Lower leg skin (tissue), 4 donors: ENCODE results near the gene WDFY4. TPM values are rescaled to one million over a fixed set of nuclear protein-coding genes. Genes with fewer than 3 reads are reported as not detected.

Source experiments
- DNase-seq, 2 donors: peaks; one replicate each; pipeline ENCODE4 v3.0.0-alpha.2; 2019; ENCODE audit warnings: low spot score in 2 of 2
- H3K4me3 ChIP-seq: fragments of 200-600 bp; sonication (generic); 2 replicates; pipeline ENCODE4 v1.5.1; 2017; ENCODE audit warnings: mild to moderate bottlenecking, low read depth; ENCODE audit not compliant: poor library complexity, severe bottlenecking
- POLR2A ChIP-seq, 2 donors: fragments of 450-650 bp; IDR thresholded peaks; one replicate each; pipeline ENCODE4 v1.6.1; 2016 to 2017; ENCODE audit warnings: antibody characterized with exemption in 2 of 2, mild to moderate bottlenecking in 1 of 2, moderate library complexity in 1 of 2
- WGBS, 2 donors: methylation state at CpG; one replicate each; pipeline ENCODE4 v1.1.5; 2018; 5-methylcytosine and 5-hydroxymethylcytosine counted together
- intact Hi-C: fragments of 100-400 bp; cut with DNase I; formaldehyde crosslinking; loops from one replicate; pipeline ENCODE4 v1.15.0; 2023; ENCODE audit warnings: low total_unique reads
- total RNA-seq, 4 donors: library from RNA; depleted of rRNA; stranded (reverse); fragments of >200 nt; gene quantifications; one replicate each; pipeline ENCODE4 v1.1.0, GENCODE V29; 2016
- TF ChIP-seq, protein P1 (sequence below), 3 donors: fragments of 450-650 bp; IDR thresholded peaks; one replicate each; pipeline ENCODE4 v1.5.1; 2016; ENCODE audit warnings: antibody characterized with exemption in 3 of 3, mild to moderate bottlenecking in 3 of 3, moderate library complexity in 2 of 3

The WDFY4 gene
- total RNA-seq, 4 donors from 2014 or later = 0.91 to 4.2 (median 1.1) TPM

- intact Hi-C loops = no loop called here
- DNase-seq = no peak
- TF ChIP-seq POLR2A (IDR thresholded peaks at IDR 0.05) = no peak
- TF ChIP-seq, protein P1, sequence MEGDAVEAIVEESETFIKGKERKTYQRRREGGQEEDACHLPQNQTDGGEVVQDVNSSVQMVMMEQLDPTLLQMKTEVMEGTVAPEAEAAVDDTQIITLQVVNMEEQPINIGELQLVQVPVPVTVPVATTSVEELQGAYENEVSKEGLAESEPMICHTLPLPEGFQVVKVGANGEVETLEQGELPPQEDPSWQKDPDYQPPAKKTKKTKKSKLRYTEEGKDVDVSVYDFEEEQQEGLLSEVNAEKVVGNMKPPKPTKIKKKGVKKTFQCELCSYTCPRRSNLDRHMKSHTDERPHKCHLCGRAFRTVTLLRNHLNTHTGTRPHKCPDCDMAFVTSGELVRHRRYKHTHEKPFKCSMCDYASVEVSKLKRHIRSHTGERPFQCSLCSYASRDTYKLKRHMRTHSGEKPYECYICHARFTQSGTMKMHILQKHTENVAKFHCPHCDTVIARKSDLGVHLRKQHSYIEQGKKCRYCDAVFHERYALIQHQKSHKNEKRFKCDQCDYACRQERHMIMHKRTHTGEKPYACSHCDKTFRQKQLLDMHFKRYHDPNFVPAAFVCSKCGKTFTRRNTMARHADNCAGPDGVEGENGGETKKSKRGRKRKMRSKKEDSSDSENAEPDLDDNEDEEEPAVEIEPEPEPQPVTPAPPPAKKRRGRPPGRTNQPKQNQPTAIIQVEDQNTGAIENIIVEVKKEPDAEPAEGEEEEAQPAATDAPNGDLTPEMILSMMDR (IDR thresholded peaks at IDR 0.05) = no peak
- H3K4me3 ChIP-seq = no peak overlapping the region
These were observed 158.5 kb downstream of the WDFY4 start for GRCh38 chr10:48843198-48843597.

- TF ChIP-seq, protein P1 (IDR thresholded peaks at IDR 0.05) = no peak
- TF ChIP-seq POLR2A (IDR thresholded peaks at IDR 0.05) = no peak
- H3K4me3 ChIP-seq = no peak overlapping the region
- intact Hi-C loops = no loop called here
- DNase-seq = no peak
- WGBS, 2 donors = 84 to 86% methylated on average over 3 of the region's 3 CpGs
These were observed 159.9 kb downstream of the WDFY4 start for GRCh38 chr10:48844616-48845015.

- DNase-seq = no peak
- H3K4me3 ChIP-seq = no peak overlapping the region
- WGBS, 2 donors = 86 to 91% methylated on average over 2 of the region's 2 CpGs
- TF ChIP-seq, protein P1 (IDR thresholded peaks at IDR 0.05) = no peak
- no peak for TF ChIP-seq POLR2A (IDR thresholded peaks at IDR 0.05)
- intact Hi-C loops = no loop called here
These were observed 160.8 kb downstream of the WDFY4 start for GRCh38 chr10:48845512-48845911.

DNA sequence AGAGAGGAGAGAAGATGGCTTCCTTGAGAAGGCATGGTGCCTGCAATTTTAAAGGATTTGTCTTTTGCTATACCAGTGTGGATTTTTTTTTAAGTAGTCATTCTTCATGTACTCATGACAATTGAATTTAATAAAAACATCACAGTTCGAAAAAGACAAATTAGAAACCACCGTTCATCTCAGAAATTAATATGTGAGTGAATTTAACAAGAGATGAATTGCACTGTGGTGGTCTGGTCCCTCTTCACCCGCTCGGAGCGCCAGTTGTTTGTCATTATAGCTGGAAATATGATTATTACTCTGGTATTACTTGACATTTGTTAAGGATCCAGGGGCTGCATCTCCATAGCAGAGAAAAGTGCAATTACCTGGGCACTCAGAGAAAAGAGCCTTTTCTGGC is 163.0 kb downstream of the WDFY4 start:
- intact Hi-C loops = no loop called here
- no peak overlapping the region for H3K4me3 ChIP-seq
- no peak for TF ChIP-seq POLR2A (IDR thresholded peaks at IDR 0.05)
- TF ChIP-seq, protein P1 (IDR thresholded peaks at IDR 0.05) = no peak
- DNase-seq = no peak
- 90 to 91% methylated on average over 5 of the region's 5 CpGs for WGBS, 2 donors

- H3K4me3 ChIP-seq = no peak overlapping the region
- no peak for DNase-seq
- intact Hi-C loops = no loop called here
- TF ChIP-seq POLR2A (IDR thresholded peaks at IDR 0.05) = no peak
- TF ChIP-seq, protein P1 (IDR thresholded peaks at IDR 0.05) = no peak
These were observed 172.2 kb downstream of the WDFY4 start for GRCh38 chr10:48856855-48857254.

DNA sequence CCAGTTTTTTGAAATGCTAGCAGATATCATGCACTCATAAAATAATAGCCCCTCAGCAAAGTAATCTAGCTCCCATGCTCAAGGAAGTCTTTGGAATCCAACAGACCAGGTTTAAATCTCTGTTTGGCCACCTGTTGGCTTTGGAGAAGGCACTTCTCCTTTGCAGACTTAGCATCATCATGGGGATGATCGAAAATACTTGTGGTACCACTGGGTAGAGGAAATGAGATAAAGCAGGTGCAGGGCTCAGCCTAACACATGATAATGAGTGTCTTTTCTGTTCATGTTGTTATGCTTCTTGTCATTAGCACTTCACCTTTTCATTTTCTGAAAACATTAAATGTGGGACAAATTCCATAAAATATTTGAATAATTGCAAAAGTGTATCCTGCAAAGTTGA is 187.6 kb downstream of the WDFY4 start:
- intact Hi-C loops = no loop called here
- TF ChIP-seq, protein P1 (IDR thresholded peaks at IDR 0.05) = no peak
- TF ChIP-seq POLR2A (IDR thresholded peaks at IDR 0.05) = no peak
- DNase-seq = no peak
- 85 to 94% methylated on average over 1 of the region's 1 CpG for WGBS, 2 donors
- no peak overlapping the region for H3K4me3 ChIP-seq
